ENCODE results near the gene PLET1.

PLET1 gene, protein sequence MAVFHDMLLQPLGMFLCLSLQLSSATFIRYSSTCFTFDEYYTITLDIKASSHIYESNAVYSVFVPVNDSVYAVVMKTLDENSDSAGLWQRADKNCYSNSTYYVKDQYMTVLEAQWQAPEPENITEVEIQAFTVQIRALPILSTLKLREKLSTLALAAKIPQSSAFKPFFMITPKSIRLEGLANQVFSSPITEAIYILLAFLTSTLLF

DNA sequence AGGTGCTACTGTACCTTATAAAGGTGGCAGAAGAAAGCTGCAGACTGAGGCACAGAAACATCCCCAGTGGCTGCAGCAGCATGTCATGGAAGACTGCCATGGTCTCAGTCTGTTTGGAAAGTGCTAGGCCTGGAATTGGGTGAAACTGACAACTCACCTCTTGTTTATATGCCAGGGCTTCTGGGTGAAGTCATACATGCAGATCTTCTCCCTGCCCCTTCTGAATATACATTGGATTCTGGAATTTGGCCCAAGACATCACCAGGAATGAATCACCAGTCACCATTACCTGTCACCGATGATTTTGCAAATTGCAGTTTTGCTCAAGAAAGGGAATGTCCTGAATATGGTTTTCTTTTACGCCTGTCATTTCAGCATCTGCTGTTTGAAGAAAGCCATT is at the start of gene PLET1:
PLET1 (minus strand) TSS at position 371 of the 400 bp plus-strand sequence; CDS start at position 100, 271 bp downstream.
- no peak for DNase-seq

DNA sequence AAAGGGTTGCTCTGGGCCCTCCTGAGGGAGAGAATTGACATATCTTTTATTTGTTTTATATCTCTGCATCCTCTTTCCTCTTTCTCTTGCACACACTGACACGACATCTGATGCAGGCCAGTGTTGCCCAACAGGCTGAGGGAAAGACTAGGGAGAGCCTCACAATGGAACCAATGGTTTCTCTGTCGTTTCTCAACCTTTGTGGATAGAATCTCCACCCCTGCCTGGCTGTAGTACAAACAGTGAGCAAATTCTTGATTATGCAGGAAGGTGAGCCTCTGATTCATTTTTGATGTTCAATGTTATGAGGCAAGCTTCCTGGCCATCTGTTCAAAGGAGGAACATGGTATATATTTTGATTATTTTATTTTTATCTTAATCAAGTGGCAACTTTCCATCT is 49.8 kb upstream of the PLET1 start:
- DNase-seq, result no peak

GRCh38 chr11:112308651-112309050 is 48.0 kb upstream of the PLET1 start:
- DNase-seq, result no peak

DNA sequence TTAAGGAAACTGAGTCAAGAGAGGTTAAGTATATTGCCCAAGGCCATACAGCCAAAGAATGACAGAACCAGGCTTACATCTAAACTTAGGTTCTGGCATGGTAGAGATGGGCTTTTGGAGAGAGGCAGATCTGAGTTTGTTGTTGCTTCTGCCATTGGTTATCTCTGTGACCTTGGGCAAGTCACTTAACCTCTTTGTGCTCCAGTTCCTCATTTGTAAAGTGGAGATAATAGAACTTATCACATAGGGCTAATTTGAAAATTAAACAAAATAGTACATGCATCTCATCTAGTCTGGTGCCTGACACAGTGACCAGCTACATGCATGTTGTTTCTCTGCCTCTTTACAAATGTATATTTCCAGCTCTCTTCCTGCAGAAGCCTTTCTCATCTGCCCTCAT is 47.0 kb upstream of the PLET1 start:
- DNase-seq, result no peak

DNA sequence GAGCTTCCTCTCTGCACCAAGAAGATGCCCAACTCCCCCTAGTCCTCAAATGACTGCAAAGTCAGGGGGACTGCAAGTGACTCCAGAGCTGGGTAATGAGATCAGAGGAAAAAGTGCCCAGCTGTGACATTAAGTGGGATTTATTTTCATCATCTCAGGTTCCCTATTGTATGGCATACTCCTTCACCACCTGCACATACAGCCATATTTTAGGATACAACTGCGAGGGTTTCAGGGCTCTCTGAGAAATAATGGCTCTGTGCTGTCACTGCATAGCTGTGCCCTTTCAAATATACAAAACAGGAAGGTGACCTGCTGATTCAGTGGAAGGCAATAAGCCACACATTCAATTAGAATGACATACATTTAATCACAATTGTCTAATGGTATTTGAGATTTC is 45.6 kb upstream of the PLET1 start:
- DNase-seq, result no peak

GRCh38 chr11:112304914-112305313 is 44.3 kb upstream of the PLET1 start:
- no peak for DNase-seq

DNA sequence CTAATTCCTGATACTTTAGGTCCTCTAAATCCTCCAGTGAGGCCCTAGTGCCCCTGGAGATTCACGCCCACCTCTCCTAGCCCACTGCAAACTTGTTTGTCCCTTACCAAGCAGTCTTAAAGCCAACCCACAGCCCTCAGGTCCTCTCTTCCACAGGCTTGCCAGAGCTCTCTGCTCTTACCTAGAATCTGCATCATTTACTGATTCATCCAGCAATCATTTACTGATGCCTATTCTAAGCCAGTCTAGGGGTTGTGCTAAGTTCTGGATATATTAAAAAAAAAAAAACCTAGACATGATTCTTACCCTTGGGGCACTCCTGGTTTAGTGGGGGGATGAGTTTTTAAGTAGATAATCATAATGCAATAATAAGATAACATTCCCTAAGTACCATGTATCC is 43.0 kb upstream of the PLET1 start:
- DNase-seq, result no peak

- no peak for DNase-seq
Measured at GRCh38 chr11:112302226-112302868, 41.7 kb upstream of the PLET1 start.

DNA sequence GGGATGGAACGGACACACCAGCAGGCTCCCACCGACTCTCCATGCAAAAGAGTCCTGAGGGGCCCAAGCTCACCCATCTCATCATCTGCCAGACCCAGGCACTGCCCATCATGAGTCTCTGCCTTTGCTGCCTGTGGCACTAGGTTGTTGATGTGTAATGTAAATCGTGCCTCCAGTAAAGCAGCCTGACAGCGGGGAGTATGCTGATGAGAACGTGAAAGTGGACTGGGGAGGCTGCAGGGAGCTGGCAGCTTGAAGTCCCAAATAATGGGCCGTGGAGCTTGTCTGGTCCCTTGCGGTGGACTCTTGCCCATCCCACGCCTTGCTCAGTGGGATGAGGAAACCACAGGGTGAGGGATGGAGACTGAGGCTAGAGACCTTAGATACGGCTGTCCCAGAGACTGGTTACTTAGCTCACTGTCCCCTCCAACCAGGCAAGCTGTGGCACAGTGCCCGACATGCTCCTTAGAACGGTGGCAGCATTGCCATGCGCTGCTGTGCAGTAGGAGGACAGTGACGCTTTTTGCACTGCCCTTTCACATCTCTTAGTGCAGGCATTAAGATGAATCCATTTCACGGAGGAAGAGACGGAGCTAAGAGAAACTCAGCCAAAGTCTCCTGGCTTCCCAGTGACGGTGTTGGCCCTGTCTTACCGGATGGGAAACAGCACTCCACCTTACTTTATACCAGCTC is 39.6 kb upstream of the PLET1 start:
- DNase-seq, result no peak

GRCh38 chr11:112298535-112298934 is 37.9 kb upstream of the PLET1 start:
- no peak for DNase-seq

- no peak for DNase-seq
Measured at GRCh38 chr11:112297248-112297866, 36.7 kb upstream of the PLET1 start.

- DNase-seq, result no peak
Measured at GRCh38 chr11:112296044-112296443, 35.4 kb upstream of the PLET1 start.

- no peak for DNase-seq
Measured at GRCh38 chr11:112294688-112295340, 34.2 kb upstream of the PLET1 start.

DNA sequence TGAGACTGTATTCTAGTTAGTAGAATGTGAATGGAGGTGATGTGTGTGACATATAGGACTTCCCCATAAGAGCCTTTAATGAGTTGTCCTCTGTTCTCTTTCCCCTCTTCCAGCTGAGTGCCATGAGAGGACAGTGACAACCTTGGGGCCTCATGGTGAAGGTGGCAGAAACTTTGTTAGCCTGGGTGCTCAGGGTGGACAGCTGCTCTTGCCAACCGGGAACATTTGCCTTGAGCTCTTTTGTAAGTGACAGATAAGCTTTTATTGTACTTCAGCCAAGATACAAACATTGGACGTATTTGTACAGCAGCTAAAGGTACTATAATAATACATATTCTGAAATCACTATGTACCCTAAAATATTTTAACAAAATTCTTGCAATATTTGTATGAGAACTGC is 33.0 kb upstream of the PLET1 start:
- DNase-seq, result no peak

GRCh38 chr11:112292785-112293407 is 32.2 kb upstream of the PLET1 start:
- DNase-seq, result no peak

DNA sequence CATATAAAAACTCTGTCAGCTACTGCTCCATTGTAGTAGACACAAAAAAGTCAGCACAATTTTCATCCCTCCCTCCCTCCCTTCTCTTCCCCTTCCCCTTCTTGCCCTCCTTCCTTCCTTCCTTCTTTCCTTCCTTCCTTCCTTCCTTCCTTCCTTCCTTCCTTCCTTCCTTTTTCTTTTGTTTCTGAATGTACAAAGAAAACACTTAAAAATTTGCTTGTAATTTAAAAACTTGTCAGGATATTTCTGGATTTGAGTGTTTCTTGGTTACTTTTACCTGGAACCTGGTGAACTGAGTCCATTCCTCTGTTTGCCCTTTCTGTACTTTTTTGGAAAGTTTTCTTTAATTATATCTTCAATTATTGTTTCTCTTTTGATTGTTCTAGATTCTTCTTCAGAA is 31.5 kb upstream of the PLET1 start:
- no peak for DNase-seq

DNA sequence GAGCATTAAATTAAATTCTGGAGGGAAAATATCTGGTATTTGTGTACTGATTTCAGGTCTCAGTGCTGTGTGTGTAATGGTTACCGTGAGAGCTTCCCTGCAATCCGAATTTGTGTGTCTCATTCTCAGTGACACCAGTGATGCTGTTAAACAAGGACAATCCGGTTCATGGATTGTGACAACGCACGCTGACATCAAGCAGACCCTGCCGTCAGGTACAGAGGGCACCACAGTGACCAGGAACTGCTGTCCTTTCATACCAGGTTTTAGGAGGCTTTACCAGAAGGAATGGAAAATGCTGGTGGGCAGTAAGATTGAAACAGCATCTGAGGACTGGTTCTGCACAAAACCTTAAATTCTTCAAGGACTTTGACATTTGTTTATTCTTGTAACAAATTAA is 30.5 kb upstream of the PLET1 start:
- no peak for DNase-seq

GRCh38 chr11:112290493-112290850 is 29.8 kb upstream of the PLET1 start:
- no peak for DNase-seq

- no peak for DNase-seq
Measured at GRCh38 chr11:112289588-112290492, 29.2 kb upstream of the PLET1 start.

GRCh38 chr11:112288021-112288420 is 27.4 kb upstream of the PLET1 start:
- no peak for DNase-seq

DNA sequence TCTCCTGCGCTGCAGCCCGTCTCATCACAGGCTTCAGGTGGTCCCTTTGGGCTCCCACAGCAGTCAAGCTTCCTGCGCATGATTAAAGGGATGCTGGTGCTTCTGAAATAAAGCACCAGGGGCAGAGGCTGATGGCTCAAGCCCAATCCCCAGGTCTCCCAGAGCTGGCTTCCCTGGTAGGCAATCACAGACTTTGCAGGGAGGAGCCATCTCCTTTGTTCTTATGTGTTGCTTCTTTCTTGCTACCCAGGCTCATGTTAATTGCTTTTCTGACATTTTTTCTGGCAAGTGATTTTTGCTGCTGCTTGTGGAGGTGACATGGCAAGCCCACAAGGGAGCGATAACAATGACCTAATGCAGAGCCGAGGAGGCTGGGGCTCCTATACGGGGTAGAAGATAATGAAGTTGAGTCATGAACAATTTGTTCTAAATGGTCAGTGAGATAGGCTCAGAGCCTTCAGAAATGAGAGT is 25.2 kb upstream of the PLET1 start:
- no peak for DNase-seq

DNA sequence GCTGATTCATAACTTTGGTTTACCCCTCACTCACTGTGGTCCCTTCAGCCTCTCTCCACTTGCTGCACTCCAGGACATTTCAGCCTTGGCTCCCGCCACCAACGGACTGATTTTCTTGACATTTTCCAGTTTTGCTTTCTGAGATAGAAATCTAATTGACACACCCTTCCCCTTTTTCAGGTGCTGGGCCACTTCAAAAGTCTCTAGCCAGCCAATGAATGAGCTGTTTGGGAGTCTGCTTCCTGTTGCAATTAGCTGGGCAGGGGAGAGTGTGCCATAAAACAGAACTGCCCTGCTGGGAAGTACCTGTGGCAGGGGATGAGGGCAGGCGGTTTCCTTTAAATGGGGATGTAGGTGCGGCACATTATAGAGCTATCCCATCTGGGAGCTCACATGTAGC is 21.1 kb upstream of the PLET1 start:
- no peak for DNase-seq

Measured in SHP77 treated with DMSO at 0.1 percent for 48 hours (cell line).